MM.1S (cell line): ENCODE results near the gene ITGB5.

Experiments used
- DNase-seq: peaks from one replicate; pipeline ENCODE4 v3.0.0-alpha.2; 2015
- H2AFZ ChIP-seq: fragments of 300-600 bp; sonication (generic); 2 replicates; pipeline ENCODE4 v1.6.0; 2016; ENCODE audit warnings: antibody characterized with exemption, low read length
- H3F3A ChIP-seq: fragments of 300-600 bp; sonication (generic); 2 replicates; pipeline ENCODE4 v1.6.1; 2016; ENCODE audit warnings: mild to moderate bottlenecking, antibody characterized with exemption, low read length, moderate library complexity, mixed read lengths; ENCODE audit not compliant: insufficient read depth
- H3K27ac ChIP-seq: fragments of 300-600 bp; sonication (generic); 2 replicates; pipeline ENCODE4 v1.5.1; 2016; ENCODE audit warnings: mild to moderate bottlenecking, low read length
- H3K27me3 ChIP-seq: fragments of 300-600 bp; sonication (generic); replicated peaks from 2 replicates; pipeline ENCODE4 v1.6.0; 2016; ENCODE audit warnings: low read length; ENCODE audit not compliant: insufficient read depth
- H3K36me3 ChIP-seq: fragments of 300-600 bp; sonication (generic); replicated peaks from 2 replicates; pipeline ENCODE4 v1.6.1; 2016; ENCODE audit warnings: mild to moderate bottlenecking, low read length, mixed read lengths; ENCODE audit not compliant: insufficient read depth
- H3K4me1 ChIP-seq: fragments of 300-600 bp; sonication (generic); 2 replicates; pipeline ENCODE4 v1.6.1; 2016; ENCODE audit warnings: low read length, mixed read lengths
- H3K4me2 ChIP-seq: fragments of 300-600 bp; sonication (generic); 2 replicates; pipeline ENCODE4 v1.6.0; 2016; ENCODE audit warnings: low read depth, low read length
- H3K4me3 ChIP-seq: fragments of 300-600 bp; sonication (generic); 2 replicates; pipeline ENCODE4 v1.5.1; 2016; ENCODE audit warnings: low read length, mixed read lengths
- H3K79me2 ChIP-seq: fragments of 300-600 bp; sonication (generic); 2 replicates; pipeline ENCODE4 v1.6.1; 2016; ENCODE audit warnings: mixed run types, low read length, mixed read lengths
- H3K9ac ChIP-seq: fragments of 300-600 bp; sonication (generic); 2 replicates; pipeline ENCODE4 v1.6.1; 2016; ENCODE audit warnings: low read length, mixed read lengths
- H3K9me2 ChIP-seq: fragments of 300-600 bp; sonication (generic); replicated peaks from 2 replicates; pipeline ENCODE4 v1.6.1; 2016; ENCODE audit warnings: mild to moderate bottlenecking, low read length, mixed read lengths; ENCODE audit not compliant: insufficient read depth
- H3K9me3 ChIP-seq: fragments of 300-600 bp; sonication (generic); replicated peaks from 2 replicates; pipeline ENCODE4 v1.6.1; 2016; ENCODE audit warnings: mild to moderate bottlenecking, low read length, mixed read lengths; ENCODE audit not compliant: insufficient read depth
- H4K20me1 ChIP-seq: fragments of 300-600 bp; sonication (generic); 2 replicates; pipeline ENCODE4 v1.6.1; 2016; ENCODE audit warnings: mild to moderate bottlenecking, low read length, moderate library complexity, mixed read lengths; ENCODE audit not compliant: insufficient read depth
- CTCF ChIP-seq: fragments of 300-600 bp; sonication (generic); IDR thresholded peaks from 2 replicates; pipeline ENCODE4 v1.5.1; 2016; ENCODE audit warnings: antibody characterized with exemption, low read length, mixed read lengths
- EZH2 ChIP-seq: fragments of 300-600 bp; sonication (generic); optimal IDR thresholded peaks from 2 replicates; pipeline ENCODE3; 2017; ENCODE audit warnings: low read depth, mild to moderate bottlenecking, antibody characterized with exemption, low read length, mixed read lengths
- EZH2phosphoT487 ChIP-seq: fragments of 300-600 bp; sonication (generic); IDR thresholded peaks from 2 replicates; pipeline ENCODE4 v1.6.1; 2018; ENCODE audit warnings: antibody characterized with exemption, low read length

Gene ITGB5

GRCh38 chr3:124779751-124780191 is 107.4 kb downstream of the ITGB5 start:
- no peak overlapping the region for H3K4me3 ChIP-seq
- no peak overlapping the region for H2AFZ ChIP-seq
- no peaks in the 10 kb centered on the region for H3K9me2 ChIP-seq
- H3F3A ChIP-seq: peaks cover 15% of the 10 kb centered on the region
- H3K27me3 ChIP-seq: no peaks in the 10 kb centered on the region
- H3K4me2 ChIP-seq: no peak overlapping the region
- peaks cover 4% of the 10 kb centered on the region for H3K79me2 ChIP-seq
- no peaks in the 10 kb centered on the region for H3K9me3 ChIP-seq
- TF ChIP-seq EZH2phosphoT487: no peak
- TF ChIP-seq CTCF: no peak
- TF ChIP-seq EZH2: no peak
- no peak for DNase-seq
- H3K9ac ChIP-seq: no peak overlapping the region
- peaks cover 43% of the 10 kb centered on the region for H3K4me1 ChIP-seq
- no peak overlapping the region for H3K27ac ChIP-seq
- no peaks in the 10 kb centered on the region for H3K36me3 ChIP-seq
- H4K20me1 ChIP-seq: no peaks in the 10 kb centered on the region

- no peaks in the 10 kb centered on the region for H3K9me2 ChIP-seq
- no peaks in the 10 kb centered on the region for H3K36me3 ChIP-seq
- H3K27ac ChIP-seq: no peak overlapping the region
- DNase-seq: no peak
- peaks cover 4% of the 10 kb centered on the region for H3K79me2 ChIP-seq
- H3F3A ChIP-seq: peaks cover 12% of the 10 kb centered on the region
- H3K9ac ChIP-seq: no peak overlapping the region
- no peaks in the 10 kb centered on the region for H4K20me1 ChIP-seq
- peaks cover 43% of the 10 kb centered on the region for H3K4me1 ChIP-seq
- H3K9me3 ChIP-seq: no peaks in the 10 kb centered on the region
- no peaks in the 10 kb centered on the region for H3K27me3 ChIP-seq
- H3K4me2 ChIP-seq: no peak overlapping the region
- TF ChIP-seq EZH2: no peak
- no peak for TF ChIP-seq CTCF
- no peak for TF ChIP-seq EZH2phosphoT487
- H2AFZ ChIP-seq: no peak overlapping the region
- no peak overlapping the region for H3K4me3 ChIP-seq
These were observed 108.0 kb downstream of the ITGB5 start for GRCh38 chr3:124779116-124779515.

- Histone ChIP-seq H3K27me3 (no peaks in the 10 kb centered on the region), H3K4me1 (peaks cover 44% of the 10 kb centered on the region), H3K9me3 (no peaks in the 10 kb centered on the region), H3K36me3 (no peaks in the 10 kb centered on the region), H3K9ac (no peak overlapping the region), H3K9me2 (no peaks in the 10 kb centered on the region), H2AFZ (no peak overlapping the region), H3K27ac (no peak overlapping the region), H3K79me2 (peaks cover 4% of the 10 kb centered on the region), H4K20me1 (no peaks in the 10 kb centered on the region), H3K4me3 (no peak overlapping the region), H3F3A (peaks cover 11% of the 10 kb centered on the region), H3K4me2 (no peak overlapping the region)
- no peak for DNase-seq
- TF ChIP-seq EZH2 (no peak), EZH2phosphoT487 (no peak), CTCF (no peak)
These were observed 109.2 kb downstream of the ITGB5 start for GRCh38 chr3:124777762-124778470.
